ENCODE data around the gene LTBP1. TPM values are rescaled to one million over a fixed set of nuclear protein-coding genes. Genes with fewer than 3 reads are reported as not detected.
"Not testable (repeated sequence)": the region's sequence is repeated elsewhere in the genome, so short reads cannot be mapped to it uniquely, and the experiment has no call there.

The LTBP1 gene
- total RNA-seq, 1 experiment from 2014 or later = 10.3 TPM

DNA sequence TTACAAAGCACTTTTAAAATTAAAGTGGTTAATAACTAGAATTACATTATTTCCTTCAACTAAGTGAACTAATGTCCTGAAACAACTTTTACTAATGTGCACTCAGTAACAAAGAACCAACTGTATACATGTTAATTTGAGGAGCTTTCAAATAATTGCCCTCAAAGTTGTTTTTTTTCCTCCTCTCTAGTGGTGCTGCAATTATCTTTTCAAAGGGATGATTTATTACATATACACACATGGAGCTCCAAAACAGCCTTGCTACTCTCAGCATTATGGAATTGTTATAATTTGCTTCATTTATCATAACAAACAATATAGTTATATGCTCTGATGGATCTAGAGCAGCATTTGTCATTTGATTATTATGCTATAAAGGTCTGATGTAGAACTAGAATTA lies 283.4 kb downstream of the LTBP1 start:
- ChIA-PET POLR2A (ENCODE audit: unreplicated experiment) (no interaction called here), CTCF (interaction anchor here (0.5 kb wide), 1 partner anchor 115 kb away, joined by 3 read pairs; no protein-coding TSS in a partner anchor)
- Histone ChIP-seq H4K20me1 (ENCODE audit: insufficient read depth) (no peaks in the 10 kb centered on the region), H3K36me3 (ENCODE audit: low read depth) (no peaks in the 10 kb centered on the region), H3K27ac (no peak overlapping the region), H3K4me2 (no peak overlapping the region), H3K4me3 (no peak overlapping the region), H3K9me3 (ENCODE audit: insufficient read depth, low read depth) (no peaks in the 10 kb centered on the region), H3K27me3 (ENCODE audit: insufficient read depth, low read depth) (no peaks in the 10 kb centered on the region), H3F3A (ENCODE audit: insufficient read depth, low read depth) (no peaks in the 10 kb centered on the region), H3K4me1 (replicated peaks; ENCODE audit: insufficient read depth) (no peaks in the 10 kb centered on the region), H2AFZ (no peak overlapping the region), H3K79me2 (ENCODE audit: low read depth) (no peaks in the 10 kb centered on the region), H3K9me2 (ENCODE audit: insufficient read depth) (no peaks in the 10 kb centered on the region)
- BruUV-seq (replicated peaks) = no TSS peak
- intact Hi-C loops (cut with micrococcal nuclease; ENCODE audit: unreplicated experiment) = no loop called here
- TF ChIP-seq EZH2 (IDR thresholded peaks at IDR 0.05; ENCODE audit: low read depth) = no peak
- TF ChIP-seq, protein P1, sequence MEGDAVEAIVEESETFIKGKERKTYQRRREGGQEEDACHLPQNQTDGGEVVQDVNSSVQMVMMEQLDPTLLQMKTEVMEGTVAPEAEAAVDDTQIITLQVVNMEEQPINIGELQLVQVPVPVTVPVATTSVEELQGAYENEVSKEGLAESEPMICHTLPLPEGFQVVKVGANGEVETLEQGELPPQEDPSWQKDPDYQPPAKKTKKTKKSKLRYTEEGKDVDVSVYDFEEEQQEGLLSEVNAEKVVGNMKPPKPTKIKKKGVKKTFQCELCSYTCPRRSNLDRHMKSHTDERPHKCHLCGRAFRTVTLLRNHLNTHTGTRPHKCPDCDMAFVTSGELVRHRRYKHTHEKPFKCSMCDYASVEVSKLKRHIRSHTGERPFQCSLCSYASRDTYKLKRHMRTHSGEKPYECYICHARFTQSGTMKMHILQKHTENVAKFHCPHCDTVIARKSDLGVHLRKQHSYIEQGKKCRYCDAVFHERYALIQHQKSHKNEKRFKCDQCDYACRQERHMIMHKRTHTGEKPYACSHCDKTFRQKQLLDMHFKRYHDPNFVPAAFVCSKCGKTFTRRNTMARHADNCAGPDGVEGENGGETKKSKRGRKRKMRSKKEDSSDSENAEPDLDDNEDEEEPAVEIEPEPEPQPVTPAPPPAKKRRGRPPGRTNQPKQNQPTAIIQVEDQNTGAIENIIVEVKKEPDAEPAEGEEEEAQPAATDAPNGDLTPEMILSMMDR (conservative IDR thresholded peaks at IDR 0.05) = no peak
- no peak for DNase-seq

DNA sequence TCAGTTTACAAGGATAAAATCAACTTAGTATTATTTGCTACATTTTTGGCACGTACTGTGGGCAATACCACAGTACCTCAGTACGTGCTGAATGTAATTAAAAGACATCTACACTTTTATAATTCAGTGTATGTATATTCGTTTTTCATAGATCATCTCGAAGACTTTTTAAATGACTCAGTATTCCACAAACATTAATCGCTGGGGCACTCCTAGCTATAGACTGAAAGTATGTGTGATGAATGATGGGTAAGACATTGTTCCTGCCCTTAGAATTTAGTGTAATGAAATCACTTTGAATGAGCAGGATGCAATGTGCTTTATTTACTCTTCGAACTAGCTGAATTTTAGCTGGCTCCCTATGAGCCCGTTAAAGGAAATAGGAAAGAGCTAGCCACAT lies 284.1 kb downstream of the LTBP1 start:
- DNase-seq = no peak
- POLR2A ChIA-PET (ENCODE audit: unreplicated experiment) = no interaction called here
- H3K4me3 ChIP-seq = no peak overlapping the region
- no peaks in the 10 kb centered on the region for H3F3A ChIP-seq (ENCODE audit: insufficient read depth, low read depth)
- H3K27ac ChIP-seq = no peak overlapping the region
- TF ChIP-seq EZH2 (IDR thresholded peaks at IDR 0.05; ENCODE audit: low read depth) = no peak
- TF ChIP-seq, protein P1 (conservative IDR thresholded peaks at IDR 0.05) = no peak
- H3K4me2 ChIP-seq = no peak overlapping the region
- H3K27me3 ChIP-seq (ENCODE audit: insufficient read depth, low read depth) = no peaks in the 10 kb centered on the region
- no peaks in the 10 kb centered on the region for H3K36me3 ChIP-seq (ENCODE audit: low read depth)
- intact Hi-C loops (cut with micrococcal nuclease; ENCODE audit: unreplicated experiment) = no loop called here
- H3K4me1 ChIP-seq (replicated peaks; ENCODE audit: insufficient read depth) = no peaks in the 10 kb centered on the region
- H4K20me1 ChIP-seq (ENCODE audit: insufficient read depth) = no peaks in the 10 kb centered on the region
- BruUV-seq (replicated peaks) = no TSS peak
- CTCF ChIA-PET = no interaction called here
- no peaks in the 10 kb centered on the region for H3K79me2 ChIP-seq (ENCODE audit: low read depth)
- no peaks in the 10 kb centered on the region for H3K9me3 ChIP-seq (ENCODE audit: insufficient read depth, low read depth)
- no peak overlapping the region for H2AFZ ChIP-seq
- H3K9me2 ChIP-seq (ENCODE audit: insufficient read depth) = no peaks in the 10 kb centered on the region

DNA sequence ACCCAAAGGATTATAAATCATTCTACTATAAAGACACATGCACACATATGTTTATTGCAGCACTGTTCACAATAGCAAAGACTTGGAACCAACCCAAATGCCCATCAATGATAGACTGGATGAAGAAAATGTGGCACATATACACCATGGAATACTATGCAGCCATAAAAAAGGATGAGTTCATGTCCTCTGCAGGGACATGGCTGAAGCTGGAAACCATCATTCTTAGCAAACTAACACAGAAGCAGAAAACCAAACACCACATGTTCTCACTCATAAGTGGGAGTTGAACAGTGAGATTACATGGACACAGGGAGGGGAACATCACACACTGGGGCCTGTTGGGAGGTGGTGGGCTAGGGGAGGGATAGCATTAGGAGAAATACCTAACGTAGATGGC lies 288.8 kb downstream of the LTBP1 start:
- DNase-seq; BruUV-seq (replicated peaks); POLR2A ChIA-PET (ENCODE audit: unreplicated experiment); H3F3A ChIP-seq (ENCODE audit: insufficient read depth, low read depth); H3K4me2 ChIP-seq; H3K4me1 ChIP-seq (replicated peaks; ENCODE audit: insufficient read depth); H4K20me1 ChIP-seq (ENCODE audit: insufficient read depth); H3K27ac ChIP-seq; H3K79me2 ChIP-seq (ENCODE audit: low read depth); H3K9me2 ChIP-seq (ENCODE audit: insufficient read depth); H3K4me3 ChIP-seq; H2AFZ ChIP-seq; CTCF ChIA-PET; H3K9me3 ChIP-seq (ENCODE audit: insufficient read depth, low read depth); H3K36me3 ChIP-seq (ENCODE audit: low read depth); intact Hi-C loops (cut with micrococcal nuclease; ENCODE audit: unreplicated experiment); H3K27me3 ChIP-seq (ENCODE audit: insufficient read depth, low read depth): not testable (repeated sequence)
